Smooth muscle cell (in vitro differentiated cells): ENCODE results near the gene RHBDF2. TPM values are rescaled to one million over a fixed set of nuclear protein-coding genes. Genes with fewer than 3 reads are reported as not detected.

ENCODE experiments used
- DNase-seq: peaks from one replicate; lab custom pipeline; 2025; ENCODE audit not compliant: unreplicated experiment; lab: John Stamatoyannopoulos, UW
- H2AFZ ChIP-seq: fragments of 200-600 bp; sonication (generic); 2 replicates; pipeline ENCODE4 v1.6.0; 2016; ENCODE audit warnings: antibody characterized with exemption, low read depth, mild to moderate bottlenecking
- H3F3A ChIP-seq: fragments of 200-600 bp; sonication (generic); 2 replicates; pipeline ENCODE4 v1.6.0; 2017; ENCODE audit warnings: antibody characterized with exemption, low read depth
- H3K27ac ChIP-seq: fragments of 200-600 bp; sonication (generic); 2 replicates; pipeline ENCODE4 v1.5.1; 2016; ENCODE audit warnings: low read depth, mild to moderate bottlenecking
- H3K27me3 ChIP-seq: fragments of 200-600 bp; sonication (generic); 2 replicates; pipeline ENCODE4 v1.6.1; 2016; ENCODE audit warnings: low read depth, mild to moderate bottlenecking
- H3K36me3 ChIP-seq: fragments of 200-600 bp; sonication (generic); 2 replicates; pipeline ENCODE4 v1.5.1; 2016; ENCODE audit warnings: low read depth
- H3K4me1 ChIP-seq: fragments of 200-600 bp; sonication (generic); 2 replicates; pipeline ENCODE4 v1.5.1; 2016; ENCODE audit warnings: low read depth
- H3K4me2 ChIP-seq: fragments of 200-600 bp; sonication (generic); 2 replicates; pipeline ENCODE4 v1.6.0; 2016; ENCODE audit warnings: mild to moderate bottlenecking
- H3K4me3 ChIP-seq: fragments of 200-600 bp; sonication (generic); 2 replicates; pipeline ENCODE4 v1.5.1; 2016; ENCODE audit warnings: mild to moderate bottlenecking
- H3K79me2 ChIP-seq: fragments of 200-600 bp; sonication (generic); 2 replicates; pipeline ENCODE4 v1.6.0; 2016; ENCODE audit warnings: low read depth, mild to moderate bottlenecking
- H3K9ac ChIP-seq: fragments of 200-600 bp; sonication (generic); 2 replicates; pipeline ENCODE4 v1.6.0; 2016; ENCODE audit warnings: low read depth
- H3K9me3 ChIP-seq: fragments of 200-600 bp; sonication (generic); replicated peaks from 2 replicates; pipeline ENCODE4 v1.5.1; 2016; ENCODE audit warnings: low read depth
- H4K20me1 ChIP-seq: fragments of 200-600 bp; sonication (generic); 2 replicates; pipeline ENCODE4 v1.6.0; 2016; ENCODE audit warnings: low read depth
- WGBS: methylation state at CpG from one replicate; pipeline ENCODE4 v1.1.7; 2016; ENCODE audit warnings: low lambda C conversion rate; 5-methylcytosine and 5-hydroxymethylcytosine counted together
- polyA plus RNA-seq: library from polyadenylated mRNA; unstranded; fragments of >200 nt; fragmentation: Nextera tagmentation; extraction: Ambion mirVana; gene quantifications from 2 replicates; pipeline ENCODE4 v1.2.1, GENCODE V29; 2016
- total RNA-seq: library from RNA; depleted of rRNA; stranded (reverse); fragments of >200 nt; gene quantifications from 2 replicates; pipeline ENCODE4 v1.2.3, GENCODE V29; 2014
- TF ChIP-seq, protein P1 (sequence below): fragments of 200-600 bp; sonication (generic); IDR thresholded peaks from 2 replicates; pipeline ENCODE4 v1.5.1; 2017; ENCODE audit warnings: borderline replicate concordance, mild to moderate bottlenecking, antibody characterized with exemption; ENCODE audit not compliant: insufficient read depth, poor library complexity, severe bottlenecking

RHBDF2 gene
- total and polyA plus RNA-seq, 2 experiments from 2014 or later: 12.2 to 20.5 TPM

DNA sequence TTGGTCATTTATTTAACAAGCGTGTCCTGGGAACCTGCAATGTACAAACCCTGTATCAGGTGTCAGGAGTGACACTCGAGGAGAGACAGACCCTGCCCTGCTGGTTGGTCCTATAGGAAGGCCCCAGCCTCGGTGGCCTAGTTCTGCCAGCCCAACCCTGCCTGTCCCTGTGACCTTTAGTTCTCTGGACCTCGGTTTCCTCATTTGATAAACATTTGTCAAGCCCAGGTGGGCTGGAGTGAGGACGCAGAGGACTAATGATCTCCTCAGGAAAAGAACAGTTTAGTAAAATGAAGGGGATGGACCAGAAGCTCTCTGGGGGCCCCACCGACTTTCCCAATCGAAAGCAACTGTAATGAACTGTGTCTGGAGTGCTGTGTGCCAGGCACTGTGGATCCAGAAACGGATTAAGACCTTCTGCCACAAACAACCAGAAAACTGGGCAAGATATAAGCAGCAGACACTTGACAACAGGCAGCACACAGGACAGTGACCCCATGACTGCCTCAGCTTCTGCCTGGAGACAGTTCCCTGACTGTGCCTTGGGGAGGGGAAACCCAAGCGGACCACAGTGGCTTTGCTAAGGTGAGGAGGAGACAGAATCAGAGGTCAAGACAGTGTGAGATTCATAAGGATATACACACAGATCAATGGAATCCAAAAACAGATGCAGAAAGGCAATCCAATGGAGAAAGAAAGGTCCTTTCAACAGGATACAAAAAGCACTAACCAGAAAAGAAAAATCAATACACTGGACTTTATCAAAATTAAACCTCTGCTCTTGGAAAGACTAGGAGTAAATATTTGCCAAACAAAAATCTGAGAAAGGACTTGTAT lies 47.4 kb upstream of the RHBDF2 start:
- peaks cover 13% of the 10 kb centered on the region for H3K4me1 ChIP-seq
- TF ChIP-seq, protein P1, sequence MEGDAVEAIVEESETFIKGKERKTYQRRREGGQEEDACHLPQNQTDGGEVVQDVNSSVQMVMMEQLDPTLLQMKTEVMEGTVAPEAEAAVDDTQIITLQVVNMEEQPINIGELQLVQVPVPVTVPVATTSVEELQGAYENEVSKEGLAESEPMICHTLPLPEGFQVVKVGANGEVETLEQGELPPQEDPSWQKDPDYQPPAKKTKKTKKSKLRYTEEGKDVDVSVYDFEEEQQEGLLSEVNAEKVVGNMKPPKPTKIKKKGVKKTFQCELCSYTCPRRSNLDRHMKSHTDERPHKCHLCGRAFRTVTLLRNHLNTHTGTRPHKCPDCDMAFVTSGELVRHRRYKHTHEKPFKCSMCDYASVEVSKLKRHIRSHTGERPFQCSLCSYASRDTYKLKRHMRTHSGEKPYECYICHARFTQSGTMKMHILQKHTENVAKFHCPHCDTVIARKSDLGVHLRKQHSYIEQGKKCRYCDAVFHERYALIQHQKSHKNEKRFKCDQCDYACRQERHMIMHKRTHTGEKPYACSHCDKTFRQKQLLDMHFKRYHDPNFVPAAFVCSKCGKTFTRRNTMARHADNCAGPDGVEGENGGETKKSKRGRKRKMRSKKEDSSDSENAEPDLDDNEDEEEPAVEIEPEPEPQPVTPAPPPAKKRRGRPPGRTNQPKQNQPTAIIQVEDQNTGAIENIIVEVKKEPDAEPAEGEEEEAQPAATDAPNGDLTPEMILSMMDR: no peak
- H3K9ac ChIP-seq: peak overlapping the region; percentile 2
- H3K4me3 ChIP-seq: no peak overlapping the region
- no peak overlapping the region for H3K4me2 ChIP-seq
- WGBS: 70% methylated on average over 9 of the region's 9 CpGs
- no peak overlapping the region for H2AFZ ChIP-seq
- H3K27ac ChIP-seq: no peak overlapping the region
- no peaks in the 10 kb centered on the region for H3K36me3 ChIP-seq
- no peak for DNase-seq
- H3K9me3 ChIP-seq: no peaks in the 10 kb centered on the region
- H3K27me3 ChIP-seq: no peaks in the 10 kb centered on the region
- H3K79me2 ChIP-seq: no peaks in the 10 kb centered on the region
- H3F3A ChIP-seq: peaks cover 11% of the 10 kb centered on the region
- H4K20me1 ChIP-seq: no peaks in the 10 kb centered on the region

DNA sequence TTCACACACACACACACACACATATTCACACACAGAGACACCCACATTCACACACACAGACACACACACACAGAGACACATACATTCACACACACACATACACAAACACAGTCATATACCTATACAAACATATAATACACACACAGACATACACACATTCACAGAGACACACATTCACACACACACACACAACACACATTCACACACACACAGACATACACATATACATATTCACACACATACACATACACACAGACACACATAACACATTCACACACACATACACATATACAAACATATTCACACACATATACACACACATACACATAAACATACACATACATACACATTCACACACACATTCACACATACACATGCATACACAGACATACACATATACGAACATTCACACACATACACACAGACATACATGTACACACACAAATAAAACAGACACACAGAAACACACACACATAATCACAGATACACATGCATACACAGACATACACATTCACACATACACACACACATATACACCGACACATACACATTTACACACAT lies 46.5 kb upstream of the RHBDF2 start:
- WGBS: 70% methylated on average over 2 of the region's 2 CpGs
- Histone ChIP-seq H3K36me3 (no peaks in the 10 kb centered on the region), H3K4me1 (peaks cover 13% of the 10 kb centered on the region)

DNA sequence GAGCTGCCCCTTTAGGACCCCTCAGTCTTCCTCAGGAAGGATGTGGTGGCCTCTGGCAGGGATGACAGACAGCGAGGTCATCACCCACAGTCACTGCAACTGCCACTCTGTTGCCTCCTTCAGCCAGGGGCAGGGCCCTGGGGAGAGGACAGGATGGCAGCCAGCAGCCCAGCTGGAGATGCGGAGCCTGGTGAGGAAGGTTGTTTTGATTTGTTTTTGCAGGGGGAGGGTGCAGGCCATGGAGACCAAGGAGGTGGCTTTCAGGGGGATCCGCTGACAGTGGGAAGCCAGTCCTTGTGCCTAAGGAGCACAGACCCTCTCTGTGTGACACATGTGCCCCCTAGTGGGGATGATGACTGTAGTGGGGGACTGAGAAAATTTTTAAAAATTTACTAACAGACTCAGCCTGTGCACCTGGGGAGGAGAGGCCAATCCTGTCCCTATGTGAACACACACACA lies 46.0 kb upstream of the RHBDF2 start:
- WGBS: 46% methylated on average over 3 of the region's 3 CpGs
- Histone ChIP-seq H3K27ac (no peak overlapping the region), H3K9me3 (no peaks in the 10 kb centered on the region), H3K36me3 (no peaks in the 10 kb centered on the region), H3K4me3 (no peak overlapping the region), H3K4me1 (peaks cover 13% of the 10 kb centered on the region), H3K9ac (no peak overlapping the region), H3K79me2 (no peaks in the 10 kb centered on the region), H3K27me3 (no peaks in the 10 kb centered on the region), H3K4me2 (peak overlapping the region; percentile 25), H3F3A (peaks cover 11% of the 10 kb centered on the region), H4K20me1 (no peaks in the 10 kb centered on the region), H2AFZ (no peak overlapping the region)
- DNase-seq: no peak
- TF ChIP-seq, protein P1: peak; percentile 70

More for the DNA sequence above, 46.5 kb upstream of the RHBDF2 start:
- H3K27me3 ChIP-seq: no peaks in the 10 kb centered on the region
- no peak overlapping the region for H3K4me2 ChIP-seq
- DNase-seq: no peak
- H3K9ac ChIP-seq: no peak overlapping the region
- no peaks in the 10 kb centered on the region for H3K79me2 ChIP-seq
- peaks cover 11% of the 10 kb centered on the region for H3F3A ChIP-seq
- no peaks in the 10 kb centered on the region for H4K20me1 ChIP-seq
- H3K27ac ChIP-seq: no peak overlapping the region
- H3K9me3 ChIP-seq: no peaks in the 10 kb centered on the region
- no peak overlapping the region for H2AFZ ChIP-seq
- no peak overlapping the region for H3K4me3 ChIP-seq
- TF ChIP-seq, protein P1: no peak
